A549 (cell line): ENCODE measurements around the gene ABLIM1. TPM values are rescaled to one million over a fixed set of nuclear protein-coding genes. Genes with fewer than 3 reads are reported as not detected.

ENCODE experiments used
- ATAC-seq, 2 experiments: fragments of 200-7000 bp in 1 of 2; fragments of >200 bp in 1 of 2; cut with Nextera tagmentation in 1 of 2; cut with Tn5 transposase in 1 of 2; 3 replicates each; pipeline versions ENCODE4 v1.8.0 to v1.9.1; 2018 to 2020; ENCODE audit warnings: mild to moderate bottlenecking in 1 of 2, moderate library complexity in 1 of 2
- CTCF ChIA-PET: fragments of 300-600 bp; sonication (Branson Sonifier 250); formaldehyde crosslinking; extraction: SDS; loops from one replicate; lab custom pipeline; 2021; ENCODE audit warnings: antibody characterized with exemption, inconsistent platforms; lab: Yijun Ruan, JAX
- POLR2A ChIA-PET: fragments of 350-600 bp; formaldehyde crosslinking; extraction: SDS; loops from one replicate; lab custom pipeline; 2021; ENCODE audit warnings: antibody characterized with exemption, inconsistent platforms; lab: Yijun Ruan, JAX
- DNase-seq, 2 experiments: peaks; one replicate each; pipeline versions ENCODE4 v3.0.0 to v3.0.0-alpha.2; 2011 to 2016; ENCODE audit warnings: low read depth in 1 of 2, low spot score in 1 of 2
- FAIRE-seq: peaks from 2 replicates; lab custom pipeline; 2011; peaks lifted over from hg19 to GRCh38; lab: Jason Lieb, UNC
- H3K27ac ChIP-seq, 2 experiments: fragments of >200 bp; sonication (Bioruptor Twin); formaldehyde crosslinking; 3 replicates each; pipeline ENCODE4 v1.5.1; 2016 to 2017
- H3K4me1 ChIP-seq: fragments of >200 bp; sonication (Bioruptor Twin); formaldehyde crosslinking; 3 replicates; pipeline ENCODE4 v1.6.1; 2016
- H3K4me2 ChIP-seq: fragments of >200 bp; sonication (Bioruptor Twin); formaldehyde crosslinking; 3 replicates; pipeline ENCODE4 v1.6.1; 2016
- H3K4me3 ChIP-seq: fragments of >200 bp; sonication (Bioruptor Twin); formaldehyde crosslinking; 3 replicates; pipeline ENCODE4 v1.5.1; 2016
- H3K9me3 ChIP-seq: fragments of >200 bp; sonication (Bioruptor Twin); formaldehyde crosslinking; 3 replicates; pipeline ENCODE4 v1.6.1; 2016
- BHLHE40 ChIP-seq: IDR thresholded peaks from 2 replicates; pipeline ENCODE4 v1.6.1; 2012; ENCODE audit warnings: low read depth, low read length, inconsistent platforms
- CEBPB ChIP-seq, 2 experiments: fragments of >200 bp in 1 of 2; sonication (Bioruptor Twin) in 1 of 2; formaldehyde crosslinking in 1 of 2; IDR thresholded peaks; 2 replicates each; pipeline ENCODE4 v1.6.1; 2012 to 2016
- CHD2 ChIP-seq: fragments of 150-350 bp; IDR thresholded peaks from 2 replicates; pipeline ENCODE4 v1.6.1; 2014; ENCODE audit warnings: low read length; ENCODE audit not compliant: partially characterized antibody
- EHF ChIP-seq: fragments of 250-450 bp; sonication (Bioruptor Pico); IDR thresholded peaks from 2 replicates; pipeline ENCODE4 v1.5.0; 2020; ENCODE audit warnings: mild to moderate bottlenecking
- FOSL2 ChIP-seq, 2 experiments: fragments of 450-650 bp in 1 of 2; fragments of >200 bp in 1 of 2; sonication (Bioruptor Twin) in 1 of 2; formaldehyde crosslinking; IDR thresholded peaks; 2 replicates each; pipeline versions ENCODE4 v1.5.0 to v1.6.1; 2016 to 2020; ENCODE audit warnings: mild to moderate bottlenecking in 1 of 2, moderate library complexity in 1 of 2
- FOXS1 ChIP-seq: fragments of 250-450 bp; sonication (Bioruptor Pico); IDR thresholded peaks from 2 replicates; pipeline ENCODE4 v1.5.0; 2020; ENCODE audit warnings: mild to moderate bottlenecking, moderate library complexity
- HDAC2 ChIP-seq: fragments of 200-600 bp; sonication (generic); IDR thresholded peaks from 2 replicates; pipeline ENCODE4 v1.6.1; 2016
- JUNB ChIP-seq: fragments of >200 bp; sonication (Bioruptor Twin); formaldehyde crosslinking; IDR thresholded peaks from 2 replicates; pipeline ENCODE4 v1.6.1; 2016
- MAFK ChIP-seq: fragments of 450-650 bp; IDR thresholded peaks from 2 replicates; pipeline ENCODE4 v1.6.1; 2014; ENCODE audit not compliant: partially characterized antibody
- MAZ ChIP-seq: fragments of 150-350 bp; IDR thresholded peaks from 2 replicates; pipeline ENCODE4 v1.6.1; 2014; ENCODE audit warnings: antibody characterized with exemption, low read depth, low read length, borderline replicate concordance
- NFE2L2 ChIP-seq: fragments of 150-350 bp; conservative IDR thresholded peaks from 2 replicates; pipeline ENCODE4 v1.6.1; 2014; ENCODE audit warnings: low read length
- PBX3 ChIP-seq: IDR thresholded peaks from 2 replicates; pipeline ENCODE4 v1.6.1; 2012
- POLR2A ChIP-seq: IDR thresholded peaks from 2 replicates; pipeline ENCODE4 v1.6.1; 2012; ENCODE audit warnings: mild to moderate bottlenecking, low read length
- POLR2AphosphoS2 ChIP-seq: conservative IDR thresholded peaks from 2 replicates; pipeline ENCODE4 v1.6.1; 2012; ENCODE audit warnings: low read length, improper control_type of control experiment, inconsistent platforms
- RAD21 ChIP-seq, 2 experiments: fragments of >200 bp in 1 of 2; sonication (Bioruptor Twin) in 1 of 2; formaldehyde crosslinking in 1 of 2; IDR thresholded peaks in 1 of 2; conservative IDR thresholded peaks in 1 of 2; 2 replicates in 1 of 2; 3 replicates in 1 of 2; pipeline ENCODE4 v1.6.1; 2012 to 2018; ENCODE audit warnings: inconsistent platforms in 1 of 2
- RCOR1 ChIP-seq: fragments of 150-350 bp; IDR thresholded peaks from 2 replicates; pipeline ENCODE4 v1.6.1; 2014; ENCODE audit warnings: antibody characterized with exemption, low read length, low read depth
- SREBF2 ChIP-seq: fragments of 450-650 bp; IDR thresholded peaks from 2 replicates; pipeline ENCODE4 v1.6.1; 2014; ENCODE audit warnings: mild to moderate bottlenecking, moderate library complexity
- ZFP36 ChIP-seq: fragments of 450-650 bp; IDR thresholded peaks from 2 replicates; pipeline ENCODE4 v1.6.1; 2014; ENCODE audit warnings: borderline replicate concordance; ENCODE audit not compliant: partially characterized antibody
- ZSCAN20 ChIP-seq: fragments of 250-450 bp; sonication (Bioruptor Pico); IDR thresholded peaks from 2 replicates; pipeline ENCODE4 v1.8.0; 2022; ENCODE audit warnings: mild to moderate bottlenecking, moderate library complexity
- WGBS: methylation state at CpG from one replicate; pipeline ENCODE4 v1.1.6; 2017; ENCODE audit errors: missing lambda C conversion rate; 5-methylcytosine and 5-hydroxymethylcytosine counted together
- polyA plus RNA-seq, 4 experiments: library from polyadenylated mRNA; depleted of rRNA in 3 of 4; stranded (reverse); fragments of >200 nt; fragmentation: RNase III in 1 of 4; extraction: RNeasy Plus Mini Kit Qiagen cat#74134 plus additional on column Dnase treatment in 1 of 4; gene quantifications; 2 replicates in 3 of 4; 3 replicates in 1 of 4; pipeline ENCODE4 v1.2.3, GENCODE V29; 2011 to 2017
- TF ChIP-seq, protein P1 (sequence below): fragments of 450-650 bp; IDR thresholded peaks from 2 replicates; pipeline ENCODE4 v1.6.1; 2014; ENCODE audit warnings: antibody characterized with exemption
- TF ChIP-seq, protein P2 (sequence below): fragments of 250-450 bp; sonication (Bioruptor Pico); IDR thresholded peaks from 2 replicates; pipeline ENCODE4 v1.5.0; 2020; ENCODE audit warnings: low read depth, mild to moderate bottlenecking, moderate library complexity

ABLIM1 gene
- polyA plus RNA-seq, 2 of the 4 experiments (the other 2 are of a cell fraction): 21.4 to 70.2 TPM

DNA sequence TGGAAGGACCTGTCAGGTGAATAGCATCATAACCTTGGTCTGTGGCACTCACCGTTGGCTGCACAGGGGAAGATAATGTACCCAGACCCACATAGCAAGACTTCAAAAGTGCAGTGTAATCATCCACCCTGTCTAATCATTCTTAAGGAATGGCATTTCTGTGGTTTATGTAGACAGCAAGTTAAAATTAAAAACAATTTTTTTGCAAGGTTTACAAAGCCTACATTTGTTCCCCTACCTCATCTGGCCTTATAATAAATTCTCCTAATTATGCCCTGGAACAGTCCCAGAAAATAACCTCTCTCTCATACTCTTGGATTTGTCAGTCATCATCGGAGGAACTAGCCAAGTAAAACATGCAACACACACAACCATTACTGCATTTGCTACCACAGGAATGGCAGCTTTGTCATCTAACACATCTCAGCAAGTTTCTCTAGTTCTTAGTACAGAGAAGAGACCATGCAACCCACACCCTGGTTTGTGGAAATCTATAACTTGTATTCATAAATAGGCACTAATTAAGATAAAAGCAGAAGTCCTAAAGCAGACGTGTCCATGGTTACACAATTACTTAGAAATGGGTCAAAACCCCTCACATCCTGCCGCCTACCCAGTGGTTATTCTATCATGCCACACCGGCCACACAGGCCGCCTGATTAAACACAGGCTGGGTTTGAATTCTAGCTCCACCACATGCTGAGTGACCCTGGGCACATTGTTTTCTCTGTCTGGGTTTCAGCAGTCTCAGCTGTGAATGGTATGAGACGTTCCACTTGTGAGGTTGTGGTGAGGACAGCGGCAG lies 19.1 kb downstream of the ABLIM1 start:
- Histone ChIP-seq H3K4me3 (no peak overlapping the region), H3K4me1 (peaks cover 32% of the 10 kb centered on the region), H3K9me3 (no peaks in the 10 kb centered on the region), H3K4me2 (peak overlapping the region; percentile 29), H3K27ac (peak overlapping the region in 1 of 2 experiments; percentile 11; a peak in 2 of 6 replicates)
- CTCF ChIA-PET: interaction anchor here (1.1 to 1.5 kb wide), 2 partner anchors 56 to 58 kb away, joined by 3 to 5 read pairs; no protein-coding TSS in a partner anchor
- ATAC-seq (no peak), DNase-seq (no peak), FAIRE-seq (no peak)
- POLR2A ChIA-PET: no interaction called here
- WGBS: 54% methylated on average over 8 of the region's 8 CpGs
- peak; percentile 3 for TF ChIP-seq MAFK
- TF ChIP-seq EHF: no peak

GRCh38 chr10:114635797-114636550 lies 22.1 kb downstream of the ABLIM1 start:
- no peak overlapping the region for H3K4me3 ChIP-seq
- H3K4me2 ChIP-seq: no peak overlapping the region
- no peak for DNase-seq
- FAIRE-seq: no peak
- no peak for ATAC-seq
- 94% methylated on average over 6 of the region's 6 CpGs for WGBS
- CTCF ChIA-PET: interaction anchor here (1.2 to 3.1 kb wide), 7 partner anchors 12 to 186 kb away, joined by 3 to 11 read pairs (median 5); partner anchors contain the start of gene FHIP2A
- no peaks in the 10 kb centered on the region for H3K9me3 ChIP-seq
- POLR2A ChIA-PET: no interaction called here
- peak overlapping the region in 1 of 2 experiments; percentile 56; a peak in 4 of 6 replicates for H3K27ac ChIP-seq
- peaks cover 56% of the 10 kb centered on the region for H3K4me1 ChIP-seq
- no peak for TF ChIP-seq MAZ

DNA sequence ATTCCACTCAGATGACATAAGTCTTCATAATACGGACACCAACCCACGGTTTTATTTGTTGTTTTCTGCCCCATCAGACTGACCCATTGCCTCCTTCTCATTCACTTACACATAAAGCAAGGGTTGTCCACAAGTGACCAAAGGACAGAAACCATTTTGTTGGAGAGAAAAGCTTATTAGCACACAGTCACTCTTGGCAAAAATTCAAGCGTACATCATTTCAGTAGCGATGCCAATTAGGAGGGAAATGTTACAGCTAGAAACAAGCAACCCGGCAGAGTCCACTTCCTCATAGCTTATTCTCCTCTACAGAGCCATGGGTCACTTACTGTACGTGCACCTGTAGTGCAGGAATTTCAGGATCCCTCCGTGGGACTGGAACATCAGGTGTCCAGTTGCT lies 23.0 kb downstream of the ABLIM1 start:
- ChIA-PET POLR2A (no interaction called here), CTCF (interaction anchor here (1.0 to 5.2 kb wide), 8 partner anchors 13 to 186 kb away, joined by 3 to 26 read pairs (median 6); partner anchors contain the start of genes ABLIM1 and FHIP2A)
- no peaks in the 10 kb centered on the region for H3K9me3 ChIP-seq
- DNase-seq: no peak
- H3K4me3 ChIP-seq: no peak overlapping the region
- WGBS: 59% methylated on average over 7 of the region's 7 CpGs
- peak overlapping the region; percentile 56; a peak in 5 of 6 replicates for H3K27ac ChIP-seq
- no peak for TF ChIP-seq ZSCAN20 (CRISPR knock-in tag)
- no peak for TF ChIP-seq PBX3
- TF ChIP-seq, protein P1, sequence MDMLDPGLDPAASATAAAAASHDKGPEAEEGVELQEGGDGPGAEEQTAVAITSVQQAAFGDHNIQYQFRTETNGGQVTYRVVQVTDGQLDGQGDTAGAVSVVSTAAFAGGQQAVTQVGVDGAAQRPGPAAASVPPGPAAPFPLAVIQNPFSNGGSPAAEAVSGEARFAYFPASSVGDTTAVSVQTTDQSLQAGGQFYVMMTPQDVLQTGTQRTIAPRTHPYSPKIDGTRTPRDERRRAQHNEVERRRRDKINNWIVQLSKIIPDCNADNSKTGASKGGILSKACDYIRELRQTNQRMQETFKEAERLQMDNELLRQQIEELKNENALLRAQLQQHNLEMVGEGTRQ: no peak
- TF ChIP-seq POLR2A: no peak
- no peak for TF ChIP-seq NFE2L2
- no peak for TF ChIP-seq HDAC2
- no peak for TF ChIP-seq SREBF2
- no peak for TF ChIP-seq FOXS1 (CRISPR knock-in tag)
- no peak for TF ChIP-seq CHD2
- TF ChIP-seq ZFP36: no peak
- TF ChIP-seq EHF: no peak
- TF ChIP-seq RAD21 (conservative IDR thresholded peaks at IDR 0.05 in 1 of 2, IDR thresholded peaks at IDR 0.05 in 1 of 2): no peak
- no peak for TF ChIP-seq RCOR1
- FAIRE-seq: no peak
- no peak for ATAC-seq
- peaks cover 63% of the 10 kb centered on the region for H3K4me1 ChIP-seq
- H3K4me2 ChIP-seq: peak overlapping the region; percentile 81

DNA sequence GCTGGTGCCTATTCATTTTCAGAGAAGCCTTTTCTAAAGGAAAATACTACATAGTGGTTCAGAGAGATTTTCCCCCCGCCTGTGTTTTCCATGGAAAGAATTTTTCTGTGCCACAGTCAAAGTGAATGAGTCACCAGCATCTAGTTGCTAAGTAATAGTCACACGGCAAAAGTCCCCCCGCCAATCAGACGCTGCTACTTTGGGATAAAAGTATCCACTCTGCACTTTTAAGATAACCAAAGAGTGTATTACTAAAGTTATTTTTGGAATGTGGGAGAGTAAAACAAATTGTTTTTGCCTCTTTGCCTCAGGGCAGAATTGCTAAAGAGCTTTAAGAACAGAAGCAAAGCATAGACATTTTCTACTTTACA lies 23.5 kb downstream of the ABLIM1 start:
- ATAC-seq: peak; percentile 54 to 65
- CTCF ChIA-PET: interaction anchor here (1.0 to 5.2 kb wide), 8 partner anchors 12 to 187 kb away, joined by 3 to 26 read pairs (median 6); partner anchors contain the start of genes ABLIM1 and FHIP2A
- H3K4me2 ChIP-seq: peak overlapping the region; percentile 81

More for the DNA sequence above, 23.5 kb downstream of the ABLIM1 start:
- Histone ChIP-seq H3K27ac (peak overlapping the region; percentile 56 to 68), H3K9me3 (no peaks in the 10 kb centered on the region), H3K4me3 (no peak overlapping the region), H3K4me1 (peaks cover 68% of the 10 kb centered on the region)
- under 1% methylated on average over 4 of the region's 4 CpGs for WGBS
- FAIRE-seq (no peak), DNase-seq (peak; percentile 63 to 88)
- TF ChIP-seq HDAC2 (no peak), CEBPB (IDR thresholded peaks at IDR 0.05) (peak; percentile 43 to 48; a peak in 1 of 4 replicates), MAZ (no peak), SREBF2 (no peak), POLR2AphosphoS2 (no peak), FOSL2 (IDR thresholded peaks at IDR 0.05) (peak; percentile 50; the same call in 1 of the 2 replicates), FOSL2 (CRISPR knock-in tag; IDR thresholded peaks at IDR 0.05) (peak; percentile 94), JUNB (peak; percentile 50; the same call in 1 of the 2 replicates), MAFK (peak; percentile 86), CHD2 (no peak), BHLHE40 (no peak)
- TF ChIP-seq, protein P2, sequence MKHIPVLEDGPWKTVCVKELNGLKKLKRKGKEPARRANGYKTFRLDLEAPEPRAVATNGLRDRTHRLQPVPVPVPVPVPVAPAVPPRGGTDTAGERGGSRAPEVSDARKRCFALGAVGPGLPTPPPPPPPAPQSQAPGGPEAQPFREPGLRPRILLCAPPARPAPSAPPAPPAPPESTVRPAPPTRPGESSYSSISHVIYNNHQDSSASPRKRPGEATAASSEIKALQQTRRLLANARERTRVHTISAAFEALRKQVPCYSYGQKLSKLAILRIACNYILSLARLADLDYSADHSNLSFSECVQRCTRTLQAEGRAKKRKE (CRISPR knock-in tag): no peak
- POLR2A ChIA-PET: no interaction called here
